Effector memory CD8-positive, alpha-beta T cell (primary cell): ENCODE measurements around the gene CCSAP.
A peak's percentile ranks its signal among the peaks of the same experiment; 100 is the strongest.

Experiments used
- ATAC-seq: fragments of 150-1000 bp; cut with Tn5 transposase; replicated peaks from 2 replicates; pipeline ENCODE4 v1.10.0; 2021; ENCODE audit warnings: mild to moderate bottlenecking, moderate library complexity
- DNase-seq, 3 experiments: peaks; one replicate each; pipeline ENCODE4 v3.0.0; 2021
- H3K27ac Mint-ChIP-seq, 2 donors: one replicate each; pipeline ENCODE4 v1.8.0; 2022; ENCODE audit warnings: mild to moderate bottlenecking in 2 of 2, mixed read lengths in 2 of 2, moderate library complexity in 2 of 2
- H3K27me3 Mint-ChIP-seq, 2 donors: one replicate each; pipeline ENCODE4 v1.8.0; 2022; ENCODE audit warnings: mixed read lengths in 2 of 2
- H3K36me3 Mint-ChIP-seq: one replicate; pipeline ENCODE4 v1.8.0; 2022; ENCODE audit warnings: mild to moderate bottlenecking, moderate library complexity, mixed read lengths; ENCODE audit not compliant: insufficient read depth
- H3K4me1 Mint-ChIP-seq, 2 donors: one replicate each; pipeline ENCODE4 v1.8.0; 2022; ENCODE audit warnings: low read depth in 2 of 2, mixed read lengths in 2 of 2
- H3K4me3 Mint-ChIP-seq, 2 donors: one replicate each; pipeline ENCODE4 v1.8.0; 2022; ENCODE audit warnings: mild to moderate bottlenecking in 2 of 2, mixed read lengths in 2 of 2, moderate library complexity in 2 of 2
- H3K9me3 Mint-ChIP-seq, 2 donors: one replicate each; pipeline ENCODE4 v1.8.0; 2022; ENCODE audit warnings: mixed read lengths in 2 of 2

The CCSAP gene

DNA sequence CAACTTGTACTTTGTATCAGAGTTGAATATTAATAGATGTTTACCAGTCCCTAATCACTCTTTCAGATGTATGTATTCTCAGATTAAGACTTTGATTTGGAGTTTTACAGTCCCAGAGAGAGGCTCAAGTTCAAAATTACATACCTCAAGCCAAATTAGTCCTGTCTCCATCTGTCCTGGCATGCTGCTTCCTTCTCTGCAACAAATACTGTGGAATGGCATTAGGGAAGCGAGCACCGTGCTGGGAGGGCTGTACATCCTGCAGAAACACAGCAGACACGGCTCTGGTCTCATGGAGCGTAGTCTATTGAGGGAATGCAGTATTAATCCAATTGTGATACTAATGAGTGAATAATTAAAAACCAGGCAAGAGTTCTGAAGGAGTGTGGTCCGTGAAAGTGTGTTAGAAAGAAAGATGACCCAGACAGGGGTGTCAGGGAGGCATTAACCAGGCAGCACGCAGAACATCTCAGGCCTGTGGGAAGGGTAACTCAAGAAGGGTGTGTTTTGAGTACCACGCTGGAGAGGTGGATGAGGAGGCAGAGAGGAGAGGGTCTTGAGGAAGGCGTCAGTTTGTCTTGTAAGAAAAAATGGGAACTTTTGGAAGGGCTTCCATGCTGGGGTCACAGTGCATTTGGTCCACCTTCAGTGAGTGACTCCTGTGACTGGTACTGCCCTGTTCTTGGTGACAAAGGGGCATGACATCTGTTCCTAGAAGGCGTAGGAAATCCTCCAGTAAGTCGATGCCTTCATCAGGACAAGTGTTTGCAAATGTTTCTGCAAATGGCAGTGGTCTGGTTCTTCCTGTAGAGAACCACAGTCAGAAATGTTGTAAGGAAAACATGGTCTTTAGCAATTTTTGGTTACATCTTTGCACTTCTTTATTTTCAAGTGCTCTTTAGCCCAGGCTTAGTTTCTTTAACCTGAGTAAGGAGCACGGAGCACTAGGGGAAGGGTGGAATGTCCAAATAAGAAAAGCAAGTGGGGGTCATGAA lies 70.4 kb downstream of the CCSAP start:
- H3K4me3 Mint-ChIP-seq, result peak overlapping the region; percentile 91 to 97
- peaks cover 8% of the 10 kb centered on the region for H3K36me3 Mint-ChIP-seq
- peak overlapping the region; percentile 85 to 92 for H3K27ac Mint-ChIP-seq
- ATAC-seq, result no peak
- H3K27me3 Mint-ChIP-seq, result no peaks in the 10 kb centered on the region
- DNase-seq, result no peak
- no peaks in the 10 kb centered on the region for H3K9me3 Mint-ChIP-seq
- peaks cover 26 to 31% of the 10 kb centered on the region in 2 donors for H3K4me1 Mint-ChIP-seq

DNA sequence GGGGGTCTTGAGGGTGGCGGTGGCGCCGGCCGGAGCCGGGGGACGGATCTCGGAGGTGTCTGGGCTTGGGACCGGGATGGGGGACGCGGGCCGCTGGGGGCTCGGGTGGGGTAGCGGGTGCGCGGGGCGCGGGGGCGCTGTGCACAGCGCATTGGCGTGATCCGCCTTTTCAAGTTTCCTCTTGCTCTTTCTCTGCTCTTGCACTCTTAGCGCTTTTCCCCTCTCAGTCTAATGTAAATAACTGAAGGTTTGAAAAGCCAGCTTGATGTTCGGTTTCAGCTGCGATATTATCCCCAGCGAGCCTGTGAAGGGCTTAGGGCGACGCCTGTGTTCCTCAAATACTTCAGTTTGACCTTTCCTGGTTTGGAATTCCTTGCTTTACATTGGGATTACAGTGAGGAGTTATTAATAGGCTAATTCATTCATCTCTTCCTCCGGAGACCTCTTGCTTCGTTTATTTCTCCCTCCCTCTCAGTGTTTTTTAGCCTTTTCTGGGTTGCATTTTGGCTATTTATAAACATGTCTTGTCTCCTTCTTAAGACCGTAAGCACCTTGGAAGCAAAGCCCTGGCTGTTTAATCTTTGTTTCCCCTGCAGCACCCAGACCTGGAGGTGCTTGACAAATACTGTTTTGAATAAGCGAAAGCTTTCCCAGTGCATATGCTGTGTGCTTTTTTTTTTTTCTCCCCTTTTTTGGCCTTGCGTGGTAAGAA lies 71.2 kb downstream of the CCSAP start:
- Mint-ChIP-seq H3K4me1 (peaks cover 26 to 34% of the 10 kb centered on the region in 2 donors), H3K4me3 (peak overlapping the region; percentile 91 to 97), H3K27me3 (no peaks in the 10 kb centered on the region), H3K9me3 (peaks cover 0 to 1% of the 10 kb centered on the region in 2 donors), H3K36me3 (peaks cover 8% of the 10 kb centered on the region), H3K27ac (peak overlapping the region; percentile 85 to 92)
- ATAC-seq, result peak; percentile 67
- DNase-seq, result peak in 2 of 3 experiments; percentile 16
